IPS DF 4.7 (cell line): ENCODE data around the gene METTL13.
"Not testable (repeated sequence)": the region's sequence is repeated elsewhere in the genome, so short reads cannot be mapped to it uniquely, and the experiment has no call there.

Experiments used
- DNase-seq: peaks from one replicate; pipeline ENCODE4 v3.0.0-alpha.2; 2013; ENCODE audit warnings: low spot score; ENCODE audit errors: extremely low read depth

The METTL13 gene

DNA sequence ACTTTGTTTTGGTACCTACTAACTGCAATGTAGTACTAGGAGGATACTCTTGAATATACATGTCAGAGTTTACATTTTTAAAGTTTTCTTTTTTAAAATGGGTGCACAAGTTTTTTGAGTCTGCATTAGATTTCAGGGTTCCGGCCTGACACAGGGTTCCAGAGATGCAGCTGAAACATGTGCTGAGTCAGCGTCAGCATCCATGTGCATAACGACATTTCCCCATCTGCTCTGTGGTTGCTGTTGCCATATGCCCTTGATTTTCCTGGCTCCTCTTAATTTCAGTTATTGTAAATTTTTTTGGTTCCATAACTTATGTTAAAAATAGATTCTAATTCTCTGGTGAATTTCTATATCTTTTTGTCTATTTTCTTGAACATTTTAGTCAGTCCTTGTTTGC is 12.3 kb upstream of the METTL13 start:
- DNase-seq = no peak

- no peak for DNase-seq
These were observed 11.7 kb upstream of the METTL13 start for GRCh38 chr1:171769754-171770153.

GRCh38 chr1:171772312-171772711 is 9.1 kb upstream of the METTL13 start:
- no peak for DNase-seq

GRCh38 chr1:171780583-171781175 is 781 bp upstream of the METTL13 start:
- DNase-seq = no peak

- DNase-seq = no peak
These were observed 2.5 kb downstream of the METTL13 start for GRCh38 chr1:171783816-171784530.

- DNase-seq = no peak
These were observed 3.3 kb downstream of the METTL13 start for GRCh38 chr1:171784784-171785183.

GRCh38 chr1:171785766-171786165 is 4.3 kb downstream of the METTL13 start:
- DNase-seq = no peak

DNA sequence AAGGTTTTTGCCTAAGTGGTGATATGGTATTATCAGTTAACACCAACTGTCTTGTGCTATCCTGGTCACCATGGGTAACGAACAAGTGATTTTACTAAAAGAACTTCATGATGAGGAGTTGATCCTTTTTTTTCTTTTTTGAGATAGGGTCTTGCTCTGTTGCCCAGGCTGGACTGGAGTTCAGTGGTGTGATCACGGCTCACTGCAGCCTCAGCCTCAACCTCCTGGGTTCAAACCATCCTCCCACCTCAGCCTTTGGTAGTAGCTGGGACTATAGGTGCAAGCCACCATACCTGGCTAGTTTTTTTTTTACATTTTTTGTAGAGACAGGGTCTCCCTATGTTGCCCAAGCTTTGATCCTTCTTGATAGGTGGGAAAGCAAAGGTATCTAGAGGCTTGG is 5.1 kb downstream of the METTL13 start:
- DNase-seq = no peak

DNA sequence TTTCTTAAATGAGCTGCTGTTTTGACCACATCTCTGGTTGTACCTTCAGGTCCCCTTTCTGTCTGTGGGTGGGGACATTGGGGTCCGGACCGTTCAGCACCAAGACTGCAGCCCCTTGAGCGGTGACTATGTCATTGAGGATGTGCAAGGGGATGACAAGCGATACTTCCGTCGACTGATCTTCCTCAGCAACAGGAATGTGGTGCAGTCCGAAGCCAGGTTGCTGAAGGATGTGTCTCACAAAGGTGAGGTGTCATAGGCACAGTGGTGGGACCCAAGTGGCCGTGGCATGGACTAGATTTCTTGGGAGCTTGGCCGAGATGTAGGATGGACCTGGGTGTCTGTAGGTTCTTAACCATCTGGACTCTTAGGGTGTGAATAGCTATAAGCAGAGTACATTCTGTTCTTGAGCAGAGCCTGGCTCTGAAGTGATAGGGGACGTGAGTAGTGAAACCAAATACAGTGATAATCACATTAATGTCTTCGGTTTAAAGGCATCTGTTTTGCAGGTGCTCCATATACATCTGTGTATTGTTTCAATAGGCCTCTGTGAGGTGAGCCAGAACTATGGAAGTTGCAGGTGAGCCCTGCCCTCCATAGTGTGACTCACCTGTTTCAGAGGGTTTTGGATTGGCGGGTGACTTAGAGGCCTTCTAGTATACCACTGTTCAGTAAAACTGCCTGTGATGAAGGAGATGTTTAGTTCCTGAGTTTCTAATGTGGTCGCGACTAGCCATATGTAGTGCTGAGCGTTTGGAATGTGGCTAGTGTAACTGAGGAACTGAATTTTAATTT is 6.4 kb downstream of the METTL13 start:
- no peak for DNase-seq

- no peak for DNase-seq
These were observed 7.2 kb downstream of the METTL13 start for GRCh38 chr1:171788696-171789095.

DNA sequence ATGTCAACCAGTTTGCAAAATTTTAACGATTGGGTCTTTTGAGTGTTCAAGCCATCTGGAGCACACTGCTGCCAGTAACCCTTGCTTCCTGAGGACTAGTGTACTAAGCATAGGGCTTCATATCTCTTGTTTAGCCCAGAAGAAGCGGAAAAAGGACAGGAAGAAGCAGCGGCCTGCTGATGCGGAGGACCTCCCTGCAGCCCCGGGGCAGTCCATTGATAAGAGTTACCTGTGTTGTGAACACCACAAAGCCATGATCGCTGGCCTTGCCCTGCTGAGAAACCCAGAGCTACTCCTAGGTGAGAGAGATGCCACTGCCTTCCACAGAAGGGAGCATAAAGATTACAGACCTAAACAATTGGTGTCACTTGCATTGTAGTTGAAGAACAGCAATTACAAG is 8.9 kb downstream of the METTL13 start:
- no peak for DNase-seq

DNA sequence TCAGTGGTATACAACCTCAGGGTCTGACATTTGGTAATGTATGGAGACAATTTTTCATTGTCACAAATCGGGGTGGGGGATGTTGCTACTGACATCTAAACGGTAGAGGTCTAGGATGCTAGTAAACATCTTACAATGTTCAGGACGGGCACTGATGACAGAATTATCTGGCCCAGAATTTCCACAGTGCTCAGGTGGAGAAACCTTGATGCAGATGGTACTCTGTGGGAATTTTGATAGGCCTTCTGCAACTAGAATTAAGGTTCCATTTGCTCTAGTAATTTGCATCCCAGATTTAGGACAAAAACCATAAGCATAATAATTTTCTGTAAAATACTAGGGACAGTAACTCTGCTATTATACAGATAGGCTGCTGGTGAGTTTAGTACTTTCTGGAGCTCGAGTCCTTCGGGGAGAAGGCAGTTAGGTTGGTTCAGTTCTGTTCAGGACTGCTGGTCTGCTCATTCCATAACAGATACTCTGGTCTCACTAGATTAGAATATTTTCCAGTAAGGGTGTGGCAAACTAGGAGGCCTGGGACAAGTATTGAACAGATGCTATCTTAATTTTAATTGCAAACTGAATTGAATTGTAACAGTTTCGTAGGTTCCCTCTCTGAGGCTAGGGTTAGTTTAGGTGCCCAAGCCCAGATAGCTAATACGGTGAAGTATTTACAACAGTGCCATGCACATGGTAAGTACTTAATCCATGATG is 11.4 kb downstream of the METTL13 start:
- no peak for DNase-seq

DNA sequence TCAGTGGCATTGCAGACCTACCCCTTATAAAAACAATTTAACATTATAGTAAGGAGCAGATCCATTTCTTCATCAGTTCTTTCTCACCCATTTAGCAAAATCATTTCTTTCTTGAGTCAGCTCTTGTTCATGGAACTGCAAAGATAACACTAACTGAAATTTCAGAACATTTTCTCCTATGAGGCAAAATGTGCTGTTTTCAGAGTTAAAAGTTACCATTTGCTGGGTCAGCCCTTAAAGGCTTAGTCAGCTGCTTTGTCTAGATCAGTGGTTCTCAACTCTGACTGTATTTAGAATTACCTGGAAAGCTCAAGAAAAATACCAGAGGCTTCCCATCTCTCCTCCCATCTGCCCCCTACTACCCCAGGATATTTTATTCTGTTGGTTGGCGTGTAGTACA is 12.2 kb downstream of the METTL13 start:
- DNase-seq = no peak

DNA sequence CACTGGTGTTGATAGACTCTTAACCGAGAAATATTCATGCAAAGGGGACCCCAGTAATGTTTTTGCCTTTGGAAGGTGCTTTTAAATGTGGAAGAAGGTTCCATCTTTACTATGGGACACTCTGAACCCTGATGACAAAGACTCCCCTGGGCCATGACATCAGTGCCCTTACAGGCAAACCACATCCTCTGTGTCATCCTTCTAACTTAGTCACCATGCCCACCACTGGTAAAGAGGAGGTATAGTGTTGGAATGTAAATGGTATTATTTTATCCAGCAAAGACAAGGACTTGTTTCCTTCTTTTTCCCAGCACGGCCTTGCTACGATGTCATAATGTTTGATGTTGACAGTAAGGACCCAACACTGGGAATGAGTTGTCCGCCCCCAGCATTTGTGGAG is 12.6 kb downstream of the METTL13 start:
- DNase-seq = no peak

GRCh38 chr1:171796592-171796991 is 15.1 kb downstream of the METTL13 start:
- no peak for DNase-seq

- DNase-seq = no peak
These were observed 16.9 kb downstream of the METTL13 start for GRCh38 chr1:171798311-171798710.

GRCh38 chr1:171798765-171799164 is 17.3 kb downstream of the METTL13 start:
- no peak for DNase-seq

DNA sequence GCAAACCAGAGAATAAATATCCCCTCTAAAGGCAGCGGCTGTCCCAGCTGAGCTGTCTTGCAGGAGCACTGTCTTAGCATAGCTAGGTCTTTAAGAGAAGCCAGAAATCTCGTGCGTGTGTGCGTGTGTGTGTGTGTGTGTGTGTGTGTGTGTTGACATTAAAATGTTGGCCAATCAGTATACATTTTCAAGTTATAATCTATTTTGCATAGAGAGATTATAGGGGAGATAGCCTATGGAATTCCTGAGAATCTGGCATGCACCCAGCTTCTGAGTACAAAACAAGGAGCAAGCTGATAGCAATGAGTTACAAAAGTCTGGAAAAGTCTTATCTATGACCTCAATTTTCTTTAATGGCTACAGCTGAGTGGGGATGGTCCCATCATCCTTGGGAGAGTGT is 17.7 kb downstream of the METTL13 start:
- no peak for DNase-seq

DNA sequence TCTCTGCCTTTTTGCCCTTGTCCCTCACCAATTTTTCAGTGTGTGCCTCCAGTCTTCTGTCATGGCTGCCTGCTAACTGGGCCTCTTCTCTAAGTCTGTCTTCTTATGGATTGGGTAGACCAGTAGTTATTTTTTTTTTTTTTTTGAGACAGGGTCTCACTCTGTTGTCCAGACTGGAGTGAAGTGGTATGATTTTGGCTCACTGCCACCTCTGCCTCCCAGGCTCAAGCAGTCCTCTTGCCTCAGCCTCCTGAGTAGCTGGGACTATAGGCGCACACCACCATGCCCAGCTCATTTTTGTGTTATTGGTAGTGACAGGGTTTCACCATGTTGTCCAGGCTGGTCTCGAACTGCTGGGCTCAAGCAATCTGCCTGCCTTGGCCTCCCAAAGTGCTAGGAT is 18.2 kb downstream of the METTL13 start:
- DNase-seq = not testable (repeated sequence)

DNA sequence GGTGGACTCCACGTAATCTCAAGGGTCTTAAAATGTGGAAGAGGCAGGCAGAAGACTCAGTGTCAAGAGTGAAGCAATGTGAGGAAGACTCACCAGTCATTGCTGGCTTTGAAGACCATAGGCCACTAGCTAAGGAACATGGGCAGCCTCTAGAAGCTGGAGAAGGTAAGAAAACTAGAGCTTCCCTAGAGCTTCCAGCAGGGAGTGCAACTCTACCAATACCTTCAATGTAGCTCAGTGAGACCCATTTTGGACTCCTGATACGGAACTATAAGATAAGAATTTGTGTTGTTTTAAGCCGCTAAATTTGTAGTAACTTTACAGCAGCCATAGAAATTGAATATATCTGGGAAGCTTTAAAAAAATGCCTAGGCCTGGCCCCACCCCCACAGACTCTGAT is 18.9 kb downstream of the METTL13 start:
- DNase-seq = no peak

GRCh38 chr1:171800851-171801250 is 19.4 kb downstream of the METTL13 start:
- DNase-seq = no peak

DNA sequence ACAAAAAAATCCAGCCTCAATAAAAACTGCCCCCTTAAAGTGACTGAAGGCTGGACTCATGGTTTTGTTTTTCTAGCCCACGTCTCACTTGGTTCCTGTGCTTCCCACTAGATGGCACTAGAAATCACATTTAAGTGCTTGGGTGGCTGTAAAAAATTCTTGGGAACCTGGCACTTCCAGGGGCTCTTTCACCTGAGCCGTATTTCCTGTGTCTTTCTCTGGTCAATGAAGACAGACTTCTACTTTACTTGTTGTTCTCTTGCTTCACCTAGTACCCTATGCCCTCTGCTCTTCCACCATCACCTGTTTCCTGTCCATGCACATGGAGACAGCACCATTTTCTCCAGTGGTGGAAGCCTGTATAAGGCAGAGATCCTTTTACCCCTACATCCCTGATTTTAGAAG is 20.0 kb downstream of the METTL13 start:
- DNase-seq = peak; percentile 71
